ENCODE results near the gene FMN1. TPM values are rescaled to one million over a fixed set of nuclear protein-coding genes. Genes with fewer than 3 reads are reported as not detected.

FMN1 gene
- total RNA-seq, 1 experiment from 2014 or later = 3.9 TPM

GRCh38 chr15:32922541-32922940, 272.0 kb downstream of the FMN1 start:
- CTCF ChIA-PET = no interaction called here
- TF ChIP-seq, protein P1, sequence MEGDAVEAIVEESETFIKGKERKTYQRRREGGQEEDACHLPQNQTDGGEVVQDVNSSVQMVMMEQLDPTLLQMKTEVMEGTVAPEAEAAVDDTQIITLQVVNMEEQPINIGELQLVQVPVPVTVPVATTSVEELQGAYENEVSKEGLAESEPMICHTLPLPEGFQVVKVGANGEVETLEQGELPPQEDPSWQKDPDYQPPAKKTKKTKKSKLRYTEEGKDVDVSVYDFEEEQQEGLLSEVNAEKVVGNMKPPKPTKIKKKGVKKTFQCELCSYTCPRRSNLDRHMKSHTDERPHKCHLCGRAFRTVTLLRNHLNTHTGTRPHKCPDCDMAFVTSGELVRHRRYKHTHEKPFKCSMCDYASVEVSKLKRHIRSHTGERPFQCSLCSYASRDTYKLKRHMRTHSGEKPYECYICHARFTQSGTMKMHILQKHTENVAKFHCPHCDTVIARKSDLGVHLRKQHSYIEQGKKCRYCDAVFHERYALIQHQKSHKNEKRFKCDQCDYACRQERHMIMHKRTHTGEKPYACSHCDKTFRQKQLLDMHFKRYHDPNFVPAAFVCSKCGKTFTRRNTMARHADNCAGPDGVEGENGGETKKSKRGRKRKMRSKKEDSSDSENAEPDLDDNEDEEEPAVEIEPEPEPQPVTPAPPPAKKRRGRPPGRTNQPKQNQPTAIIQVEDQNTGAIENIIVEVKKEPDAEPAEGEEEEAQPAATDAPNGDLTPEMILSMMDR (IDR thresholded peaks at IDR 0.05) = no peak
- no peak for TF ChIP-seq TCF7L2 (IDR thresholded peaks at IDR 0.05; ENCODE audit: low read depth, low read length)
- BruUV-seq (replicated peaks) = no TSS peak

DNA sequence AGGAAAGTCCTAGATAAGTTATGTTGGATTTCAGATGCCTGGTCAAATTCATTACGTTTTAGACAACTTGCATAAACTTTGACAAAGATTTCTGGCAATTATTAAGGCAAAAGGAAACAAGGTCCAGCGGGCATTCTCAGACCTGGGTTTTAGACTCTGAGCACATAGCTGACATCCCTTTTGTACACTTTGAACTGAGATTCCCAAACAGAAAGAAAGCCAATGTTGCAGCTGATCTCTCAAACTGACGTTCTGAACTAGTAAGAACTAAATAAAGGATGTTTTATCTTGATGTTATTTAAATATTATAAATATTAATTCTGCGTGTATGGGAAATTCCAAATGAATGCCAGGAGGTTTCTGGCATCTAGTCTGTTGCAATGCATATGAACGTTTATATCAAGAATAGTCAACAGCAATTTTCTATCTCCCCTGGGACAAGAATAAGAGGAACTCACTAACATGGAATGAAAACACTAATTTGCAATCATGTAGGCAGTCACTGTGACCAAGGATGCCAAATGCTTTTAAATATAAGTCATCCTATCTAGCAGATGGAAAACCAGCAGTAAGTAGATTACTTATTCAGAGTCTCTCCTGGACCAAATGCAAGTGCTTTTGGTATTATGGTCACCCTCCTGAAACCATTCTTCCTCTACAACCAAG, 274.6 kb downstream of the FMN1 start:
- Histone ChIP-seq H3K27ac (ENCODE audit: low read length) (no peak overlapping the region), H3K4me1 (ENCODE audit: control insufficient read depth, insufficient read depth, low read length) (no peaks in the 10 kb centered on the region), H3K9me3 (ENCODE audit: control insufficient read depth, insufficient read depth, low read depth, low read length) (no peaks in the 10 kb centered on the region), H3K36me3 (ENCODE audit: control insufficient read depth, insufficient read depth, low read length) (no peaks in the 10 kb centered on the region), H3K4me3 (ENCODE audit: low read depth in 2 of 2, low read length in 2 of 2) (no peak overlapping the region), H3K27me3 (ENCODE audit: control insufficient read depth, insufficient read depth, low read length) (no peaks in the 10 kb centered on the region)
- in situ Hi-C loops (cut with HindIII; ENCODE audit: low pct_unique_long_range_greater_than_20kb, low sequenced_read_pairs) (no loop called here), intact Hi-C loops (cut with micrococcal nuclease; ENCODE audit: unreplicated experiment) (no loop called here)
- POLR2A ChIA-PET = no interaction called here
- no TSS peak for BruUV-seq (replicated peaks)
- TF ChIP-seq POLR2AphosphoS5 (IDR thresholded peaks at IDR 0.05; ENCODE audit: low read depth, low read length) (no peak), SIN3A (IDR thresholded peaks at IDR 0.05; ENCODE audit: borderline replicate concordance, insufficient read depth, low read depth, low read length) (no peak), TCF7L2 (IDR thresholded peaks at IDR 0.05; ENCODE audit: low read depth, low read length) (no peak)
- TF ChIP-seq, protein P1 (IDR thresholded peaks at IDR 0.05) = no peak
- TF ChIP-seq, protein P2, sequence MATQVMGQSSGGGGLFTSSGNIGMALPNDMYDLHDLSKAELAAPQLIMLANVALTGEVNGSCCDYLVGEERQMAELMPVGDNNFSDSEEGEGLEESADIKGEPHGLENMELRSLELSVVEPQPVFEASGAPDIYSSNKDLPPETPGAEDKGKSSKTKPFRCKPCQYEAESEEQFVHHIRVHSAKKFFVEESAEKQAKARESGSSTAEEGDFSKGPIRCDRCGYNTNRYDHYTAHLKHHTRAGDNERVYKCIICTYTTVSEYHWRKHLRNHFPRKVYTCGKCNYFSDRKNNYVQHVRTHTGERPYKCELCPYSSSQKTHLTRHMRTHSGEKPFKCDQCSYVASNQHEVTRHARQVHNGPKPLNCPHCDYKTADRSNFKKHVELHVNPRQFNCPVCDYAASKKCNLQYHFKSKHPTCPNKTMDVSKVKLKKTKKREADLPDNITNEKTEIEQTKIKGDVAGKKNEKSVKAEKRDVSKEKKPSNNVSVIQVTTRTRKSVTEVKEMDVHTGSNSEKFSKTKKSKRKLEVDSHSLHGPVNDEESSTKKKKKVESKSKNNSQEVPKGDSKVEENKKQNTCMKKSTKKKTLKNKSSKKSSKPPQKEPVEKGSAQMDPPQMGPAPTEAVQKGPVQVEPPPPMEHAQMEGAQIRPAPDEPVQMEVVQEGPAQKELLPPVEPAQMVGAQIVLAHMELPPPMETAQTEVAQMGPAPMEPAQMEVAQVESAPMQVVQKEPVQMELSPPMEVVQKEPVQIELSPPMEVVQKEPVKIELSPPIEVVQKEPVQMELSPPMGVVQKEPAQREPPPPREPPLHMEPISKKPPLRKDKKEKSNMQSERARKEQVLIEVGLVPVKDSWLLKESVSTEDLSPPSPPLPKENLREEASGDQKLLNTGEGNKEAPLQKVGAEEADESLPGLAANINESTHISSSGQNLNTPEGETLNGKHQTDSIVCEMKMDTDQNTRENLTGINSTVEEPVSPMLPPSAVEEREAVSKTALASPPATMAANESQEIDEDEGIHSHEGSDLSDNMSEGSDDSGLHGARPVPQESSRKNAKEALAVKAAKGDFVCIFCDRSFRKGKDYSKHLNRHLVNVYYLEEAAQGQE (IDR thresholded peaks at IDR 0.05; ENCODE audit: insufficient read depth in 1 of 2, low read depth in 2 of 2, low read length in 1 of 2) = no peak
- CTCF ChIA-PET = no interaction called here
- DNase-seq (ENCODE audit: low read depth, low spot score) (no peak), ATAC-seq (no peak)

More at GRCh38 chr15:32922541-32922940, 272.0 kb downstream of the FMN1 start:
- ATAC-seq (no peak), DNase-seq (ENCODE audit: low read depth, low spot score) (no peak)
- in situ Hi-C loops (cut with HindIII; ENCODE audit: low pct_unique_long_range_greater_than_20kb, low sequenced_read_pairs) (no loop called here), intact Hi-C loops (cut with micrococcal nuclease; ENCODE audit: unreplicated experiment) (no loop called here)
- no peaks in the 10 kb centered on the region for H3K36me3 ChIP-seq (ENCODE audit: control insufficient read depth, insufficient read depth, low read length)
- no peaks in the 10 kb centered on the region for H3K27me3 ChIP-seq (ENCODE audit: control insufficient read depth, insufficient read depth, low read length)
- no peak overlapping the region for H3K4me3 ChIP-seq (ENCODE audit: low read depth in 2 of 2, low read length in 2 of 2)
- POLR2A ChIA-PET = no interaction called here
- no peaks in the 10 kb centered on the region for H3K4me1 ChIP-seq (ENCODE audit: control insufficient read depth, insufficient read depth, low read length)
- no peaks in the 10 kb centered on the region for H3K9me3 ChIP-seq (ENCODE audit: control insufficient read depth, insufficient read depth, low read depth, low read length)
- no peak overlapping the region for H3K27ac ChIP-seq (ENCODE audit: low read length)
